Epithelial cell of proximal tubule (primary cell): ENCODE measurements around the gene TTC17. TPM values are rescaled to one million over a fixed set of nuclear protein-coding genes. Genes with fewer than 3 reads are reported as not detected.
A peak's percentile ranks its signal among the peaks of the same experiment; 100 is the strongest.

Experiments
- DNase-seq: peaks from one replicate; pipeline ENCODE4 v3.0.0-alpha.2; 2011; ENCODE audit warnings: low read depth
- H3K4me3 ChIP-seq: 2 replicates; pipeline ENCODE4 v1.5.1; 2011; ENCODE audit warnings: low read depth, mild to moderate bottlenecking, low read length
- CTCF ChIP-seq: conservative IDR thresholded peaks from 2 replicates; pipeline ENCODE4 v1.5.1; 2012; ENCODE audit warnings: low read depth, mild to moderate bottlenecking, low read length
- total RNA-seq: library from RNA; depleted of rRNA; stranded (reverse); fragments of >200 nt; gene quantifications from 2 replicates; pipeline ENCODE4 v1.2.3, GENCODE V29; 2015

TTC17 gene
- total RNA-seq, 1 donor from 2014 or later: 32.6 TPM

DNA sequence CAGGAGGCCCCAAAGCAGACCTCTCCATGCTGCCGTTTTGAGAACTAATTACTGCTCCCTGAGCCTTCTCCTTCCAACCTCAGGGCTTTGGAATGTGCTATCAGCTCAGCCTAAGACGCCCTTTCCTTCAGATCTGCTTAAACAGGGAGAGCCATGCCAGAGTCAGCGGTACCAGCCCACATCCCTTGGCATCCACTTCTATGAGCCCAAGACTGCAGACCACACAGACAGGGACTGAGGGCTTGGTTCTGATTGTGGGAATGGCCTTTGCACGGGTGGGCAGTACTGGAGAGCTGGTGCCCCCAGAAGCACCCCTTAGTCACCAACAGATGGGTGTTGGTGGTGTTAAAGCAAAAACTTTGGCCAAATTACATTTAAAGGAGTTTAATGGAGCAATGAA, 146.5 kb downstream of the TTC17 start:
- no peak overlapping the region for H3K4me3 ChIP-seq
- TF ChIP-seq CTCF: no peak
- DNase-seq: no peak

- H3K4me3 ChIP-seq: no peak overlapping the region
- no peak for DNase-seq
- TF ChIP-seq CTCF: no peak
Measured at GRCh38 chr11:43507171-43507570, 148.5 kb downstream of the TTC17 start.

- no peak for TF ChIP-seq CTCF
- no peak overlapping the region for H3K4me3 ChIP-seq
- DNase-seq: no peak
Measured at GRCh38 chr11:43508511-43508918, 149.8 kb downstream of the TTC17 start.

DNA sequence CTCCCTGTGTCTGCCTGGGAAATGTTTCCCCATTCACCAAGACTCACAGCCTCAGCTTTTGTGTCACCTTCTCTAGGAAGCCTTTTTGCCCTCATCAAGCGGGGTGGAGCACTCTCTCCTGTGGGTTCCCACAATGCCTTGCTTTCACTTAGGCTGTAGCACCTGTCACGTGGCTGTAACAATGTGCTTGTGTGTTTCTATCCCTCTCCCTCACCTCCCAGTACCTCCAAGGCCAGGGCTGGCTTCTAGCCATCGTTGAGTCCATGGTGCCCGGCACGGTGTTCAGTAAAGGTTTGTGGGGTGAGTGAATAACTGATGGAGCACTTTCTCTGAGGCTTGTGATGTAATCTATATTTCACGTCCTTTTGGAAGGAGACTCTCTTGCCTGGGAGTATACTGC, 153.2 kb downstream of the TTC17 start:
- H3K4me3 ChIP-seq: no peak overlapping the region
- TF ChIP-seq CTCF: no peak
- DNase-seq: no peak

- DNase-seq: no peak
- no peak overlapping the region for H3K4me3 ChIP-seq
- TF ChIP-seq CTCF: peak; percentile 31
Measured at GRCh38 chr11:43515090-43515489, 156.4 kb downstream of the TTC17 start.

DNA sequence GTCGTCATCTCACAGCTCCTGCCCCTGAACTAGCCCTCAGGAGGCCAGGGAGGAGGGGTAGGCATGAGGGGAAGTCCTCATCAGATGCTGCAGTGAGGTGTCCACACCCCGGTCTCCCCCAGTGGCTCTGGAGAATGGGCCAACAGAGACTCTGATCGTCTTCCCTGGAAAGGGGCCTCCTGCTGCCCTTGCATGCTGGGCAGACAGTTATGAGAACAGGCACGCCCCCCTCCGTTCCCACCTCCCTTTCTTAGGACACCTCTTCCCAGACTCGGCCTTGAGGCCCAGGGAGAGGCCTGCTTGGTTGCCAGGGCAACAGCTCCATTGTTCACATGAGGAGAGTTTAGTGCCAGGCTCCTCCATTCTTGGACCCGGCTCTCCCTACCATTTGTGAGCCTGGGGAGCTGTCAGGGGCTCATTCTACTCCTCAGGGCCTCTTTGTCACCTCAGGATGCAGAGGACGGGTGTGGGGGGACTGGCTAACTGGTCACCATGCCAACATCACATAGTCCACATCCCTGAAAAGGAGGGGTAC, 157.7 kb downstream of the TTC17 start:
- H3K4me3 ChIP-seq: no peak overlapping the region
- TF ChIP-seq CTCF: no peak
- DNase-seq: no peak

DNA sequence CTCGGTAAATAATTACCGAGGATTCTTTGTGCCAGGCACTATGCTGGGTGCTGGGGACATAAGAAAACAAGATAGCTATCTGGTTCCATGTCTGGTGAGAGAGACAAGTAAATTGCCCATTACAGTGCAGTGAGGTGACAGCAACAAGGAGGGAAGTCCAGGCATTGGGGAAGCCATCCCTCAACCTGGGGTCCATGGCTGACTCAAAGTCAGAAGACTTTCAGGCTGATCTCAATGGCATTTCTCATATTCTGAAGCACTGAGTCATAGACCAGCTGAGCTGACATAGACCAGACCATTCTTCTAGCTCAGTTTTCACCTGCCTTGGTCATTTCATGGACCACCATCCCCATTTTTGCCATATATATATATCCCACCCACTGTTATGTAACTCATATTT, 158.8 kb downstream of the TTC17 start:
- no peak for TF ChIP-seq CTCF
- H3K4me3 ChIP-seq: no peak overlapping the region
- peak; percentile 40 for DNase-seq
